ENCODE data around the gene TMED10. TPM values are rescaled to one million over a fixed set of nuclear protein-coding genes. Genes with fewer than 3 reads are reported as not detected.

TMED10 gene
- 76.8 TPM for polyA plus RNA-seq (2012; ENCODE audit: missing spikeins)

- TF ChIP-seq POLR2A (IDR thresholded peaks at IDR 0.05; ENCODE audit: low read depth, low read length) (peak; percentile 81), POLR2AphosphoS5 (IDR thresholded peaks at IDR 0.05; ENCODE audit: low read depth, low read length) (peak; percentile 73), TAF1 (IDR thresholded peaks at IDR 0.05; ENCODE audit: borderline replicate concordance, low read depth, low read length) (no peak; the same call in 1 of the 2 replicates)
- FAIRE-seq (peak; percentile 92), DNase-seq (ENCODE audit: insufficient read length) (peak; percentile 77)
These were observed at the start of gene TMED10 for GRCh38 chr14:75176142-75176820. TSS of gene TMED10 (minus strand) at chr14:75176612. CDS start at chr14:75176579, 33 bp downstream.

GRCh38 chr14:75224561-75224960, 48.1 kb upstream of the TMED10 start:
- FAIRE-seq, result no peak
- no peak for DNase-seq (ENCODE audit: insufficient read length)
- TF ChIP-seq POLR2AphosphoS5 (IDR thresholded peaks at IDR 0.05; ENCODE audit: low read depth, low read length) (no peak), POLR2A (IDR thresholded peaks at IDR 0.05; ENCODE audit: low read depth, low read length) (no peak), TAF1 (IDR thresholded peaks at IDR 0.05; ENCODE audit: borderline replicate concordance, low read depth, low read length) (no peak)

- peak; percentile 87 for FAIRE-seq
These were observed 47.3 kb upstream of the TMED10 start for GRCh38 chr14:75223664-75224154.

GRCh38 chr14:75222208-75222701, 45.8 kb upstream of the TMED10 start:
- FAIRE-seq, result peak; percentile 92
- TF ChIP-seq POLR2A (IDR thresholded peaks at IDR 0.05; ENCODE audit: low read depth, low read length) (peak; percentile 38; the same call in 1 of the 2 replicates), POLR2AphosphoS5 (IDR thresholded peaks at IDR 0.05; ENCODE audit: low read depth, low read length) (no peak)
- peak; percentile 33 for DNase-seq (ENCODE audit: insufficient read length)

More at GRCh38 chr14:75223664-75224154, 47.3 kb upstream of the TMED10 start:
- DNase-seq (ENCODE audit: insufficient read length), result no peak
- TF ChIP-seq POLR2AphosphoS5 (IDR thresholded peaks at IDR 0.05; ENCODE audit: low read depth, low read length), result no peak

GRCh38 chr14:75221797-75222196, 45.4 kb upstream of the TMED10 start:
- DNase-seq (ENCODE audit: insufficient read length) (no peak), FAIRE-seq (no peak)
- TF ChIP-seq POLR2A (IDR thresholded peaks at IDR 0.05; ENCODE audit: low read depth, low read length) (no peak), TAF1 (IDR thresholded peaks at IDR 0.05; ENCODE audit: borderline replicate concordance, low read depth, low read length) (no peak), POLR2AphosphoS5 (IDR thresholded peaks at IDR 0.05; ENCODE audit: low read depth, low read length) (no peak)

GRCh38 chr14:75220156-75220555, 43.7 kb upstream of the TMED10 start:
- no peak for TF ChIP-seq TAF1 (IDR thresholded peaks at IDR 0.05; ENCODE audit: borderline replicate concordance, low read depth, low read length)
- TF ChIP-seq POLR2A (IDR thresholded peaks at IDR 0.05; ENCODE audit: low read depth, low read length), result no peak
- TF ChIP-seq POLR2AphosphoS5 (IDR thresholded peaks at IDR 0.05; ENCODE audit: low read depth, low read length), result no peak
- no peak for FAIRE-seq
- no peak for DNase-seq (ENCODE audit: insufficient read length)

- DNase-seq (ENCODE audit: insufficient read length) (no peak), FAIRE-seq (no peak)
- no peak for TF ChIP-seq POLR2AphosphoS5 (IDR thresholded peaks at IDR 0.05; ENCODE audit: low read depth, low read length)
- TF ChIP-seq TAF1 (IDR thresholded peaks at IDR 0.05; ENCODE audit: borderline replicate concordance, low read depth, low read length), result no peak
- TF ChIP-seq POLR2A (IDR thresholded peaks at IDR 0.05; ENCODE audit: low read depth, low read length), result no peak
These were observed 41.2 kb upstream of the TMED10 start for GRCh38 chr14:75217508-75218206.

GRCh38 chr14:75216427-75217006, 40.1 kb upstream of the TMED10 start:
- DNase-seq (ENCODE audit: insufficient read length) (no peak), FAIRE-seq (no peak)
- TF ChIP-seq TAF1 (IDR thresholded peaks at IDR 0.05; ENCODE audit: borderline replicate concordance, low read depth, low read length) (no peak), POLR2AphosphoS5 (IDR thresholded peaks at IDR 0.05; ENCODE audit: low read depth, low read length) (no peak), POLR2A (IDR thresholded peaks at IDR 0.05; ENCODE audit: low read depth, low read length) (no peak)

GRCh38 chr14:75215520-75215919, 39.1 kb upstream of the TMED10 start:
- DNase-seq (ENCODE audit: insufficient read length) (no peak), FAIRE-seq (no peak)
- no peak for TF ChIP-seq POLR2AphosphoS5 (IDR thresholded peaks at IDR 0.05; ENCODE audit: low read depth, low read length)
- no peak for TF ChIP-seq TAF1 (IDR thresholded peaks at IDR 0.05; ENCODE audit: borderline replicate concordance, low read depth, low read length)
- no peak for TF ChIP-seq POLR2A (IDR thresholded peaks at IDR 0.05; ENCODE audit: low read depth, low read length)

GRCh38 chr14:75214558-75214957, 38.1 kb upstream of the TMED10 start:
- TF ChIP-seq POLR2A (IDR thresholded peaks at IDR 0.05; ENCODE audit: low read depth, low read length) (no peak), TAF1 (IDR thresholded peaks at IDR 0.05; ENCODE audit: borderline replicate concordance, low read depth, low read length) (no peak)
- DNase-seq (ENCODE audit: insufficient read length), result no peak
- FAIRE-seq, result no peak

GRCh38 chr14:75213172-75213571, 36.8 kb upstream of the TMED10 start:
- no peak for FAIRE-seq
- TF ChIP-seq POLR2AphosphoS5 (IDR thresholded peaks at IDR 0.05; ENCODE audit: low read depth, low read length) (no peak), POLR2A (IDR thresholded peaks at IDR 0.05; ENCODE audit: low read depth, low read length) (no peak), TAF1 (IDR thresholded peaks at IDR 0.05; ENCODE audit: borderline replicate concordance, low read depth, low read length) (no peak)
- no peak for DNase-seq (ENCODE audit: insufficient read length)

All from GM12892 (cell line).